ENCODE measurements around the gene TMEM123.
A peak's percentile ranks its signal among the peaks of the same experiment; 100 is the strongest.

The TMEM123 gene

GRCh38 chr11:102471474-102471873 lies 18.9 kb upstream of the TMEM123 start:
- DNase-seq: no peak

- DNase-seq: no peak
Observed at GRCh38 chr11:102470251-102470650, 17.7 kb upstream of the TMEM123 start.

GRCh38 chr11:102469196-102469821 lies 16.7 kb upstream of the TMEM123 start:
- peak; percentile 45 for DNase-seq

- DNase-seq: no peak
Observed at GRCh38 chr11:102468616-102469195, 16.1 kb upstream of the TMEM123 start.

DNA sequence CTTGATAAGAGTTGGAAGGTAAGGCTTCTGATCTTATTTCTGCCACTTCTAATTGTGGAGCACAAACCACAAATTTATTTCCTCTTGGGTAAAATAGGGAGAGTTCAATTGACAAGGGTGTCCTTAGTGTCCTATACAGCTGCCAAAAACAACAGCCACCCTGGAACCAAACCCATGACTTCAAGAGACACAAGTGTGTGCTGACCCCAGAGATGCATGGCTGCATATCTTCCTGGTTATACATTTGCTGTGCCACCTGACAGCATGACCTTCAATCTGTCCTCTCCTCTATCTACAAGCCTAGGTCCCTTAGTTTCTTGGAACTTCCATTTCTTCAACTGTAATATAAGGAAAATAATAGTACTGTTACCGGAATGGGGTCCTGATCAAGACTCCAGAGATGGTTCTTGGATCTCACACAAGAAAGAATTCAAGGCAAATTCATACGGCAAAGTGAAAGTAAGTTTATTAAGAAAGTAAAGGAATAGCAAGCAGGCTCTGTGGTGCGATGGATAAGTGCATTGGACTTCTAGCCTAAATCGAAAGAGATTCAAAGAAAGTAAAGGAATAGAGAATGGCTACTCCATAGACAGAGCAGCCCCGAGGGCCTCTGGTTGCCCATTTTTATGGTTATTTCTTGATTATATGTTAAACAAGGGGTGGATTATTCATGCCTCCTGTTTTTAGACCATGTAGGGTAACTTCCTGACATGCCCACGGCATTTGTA lies 15.5 kb upstream of the TMEM123 start:
- no peak for DNase-seq

GRCh38 chr11:102467080-102467708 lies 14.6 kb upstream of the TMEM123 start:
- DNase-seq: no peak

DNA sequence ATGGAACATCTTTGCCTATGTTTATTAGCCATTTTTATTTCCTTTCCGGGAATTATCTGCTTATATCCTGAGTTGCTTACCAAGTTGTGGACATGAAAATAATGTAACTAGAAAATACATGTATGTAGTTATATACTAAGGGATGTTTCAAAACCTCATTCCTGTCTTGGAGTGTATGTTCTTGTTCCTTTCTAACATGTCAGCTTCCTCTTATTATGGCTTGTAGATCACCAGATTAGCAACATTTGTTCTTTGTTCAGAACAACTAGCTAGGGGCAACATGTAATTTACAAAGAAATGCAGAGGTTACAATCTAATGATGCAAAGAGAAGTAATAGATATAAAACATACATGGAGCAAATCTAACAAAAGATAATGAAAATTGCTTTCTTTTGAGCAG lies 13.1 kb upstream of the TMEM123 start:
- DNase-seq: no peak

DNA sequence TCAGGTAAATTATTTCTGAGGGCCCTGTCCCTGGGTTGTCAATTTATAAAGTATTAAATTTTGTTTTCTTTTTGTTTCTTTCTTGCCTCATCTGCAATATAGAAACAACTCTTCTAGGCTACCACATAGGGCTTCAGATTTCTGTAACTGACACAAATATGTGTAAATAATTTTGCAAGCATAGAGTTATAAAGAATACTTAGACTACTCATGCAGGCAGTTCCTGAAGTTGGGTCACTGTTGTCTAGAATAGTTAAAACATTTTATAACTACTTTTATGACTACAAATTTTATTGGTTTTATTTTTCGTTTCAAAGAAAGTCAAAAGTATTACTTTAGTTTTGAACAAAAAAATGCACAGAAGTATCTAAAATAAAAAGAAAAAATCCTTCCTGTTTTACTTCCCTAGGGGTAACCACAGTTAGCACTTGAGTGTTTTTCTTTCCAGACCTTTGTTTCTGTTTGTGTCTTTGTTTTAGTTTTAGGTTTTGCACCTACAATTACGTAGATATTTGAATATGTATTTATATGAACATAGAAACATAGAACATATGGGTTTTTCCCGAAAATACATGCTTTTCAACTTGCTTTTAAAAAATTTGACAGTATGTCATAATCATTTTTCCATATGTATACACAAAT lies 12.4 kb upstream of the TMEM123 start:
- no peak for DNase-seq

- no peak for DNase-seq
Observed at GRCh38 chr11:102464037-102464436, 11.5 kb upstream of the TMEM123 start.

DNA sequence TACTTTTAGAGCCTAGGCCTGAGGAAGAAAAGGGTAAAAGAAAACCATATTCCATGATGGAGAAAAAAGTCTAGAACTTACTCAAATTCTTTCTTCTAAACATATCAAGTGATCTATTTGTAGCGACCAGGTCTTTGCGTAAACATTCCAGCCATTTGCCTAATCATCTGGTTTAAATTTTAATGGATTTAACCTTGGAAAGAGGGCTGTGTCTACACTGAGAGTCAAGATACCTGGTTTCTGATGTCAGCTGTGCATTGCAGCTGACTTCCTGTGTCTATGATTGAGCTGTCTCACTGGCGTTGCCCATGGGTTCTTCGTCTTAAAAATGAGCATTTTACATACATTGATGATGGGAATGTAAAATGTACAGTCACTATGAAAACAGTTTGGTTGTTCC lies 10.0 kb upstream of the TMEM123 start:
- DNase-seq: no peak

DNA sequence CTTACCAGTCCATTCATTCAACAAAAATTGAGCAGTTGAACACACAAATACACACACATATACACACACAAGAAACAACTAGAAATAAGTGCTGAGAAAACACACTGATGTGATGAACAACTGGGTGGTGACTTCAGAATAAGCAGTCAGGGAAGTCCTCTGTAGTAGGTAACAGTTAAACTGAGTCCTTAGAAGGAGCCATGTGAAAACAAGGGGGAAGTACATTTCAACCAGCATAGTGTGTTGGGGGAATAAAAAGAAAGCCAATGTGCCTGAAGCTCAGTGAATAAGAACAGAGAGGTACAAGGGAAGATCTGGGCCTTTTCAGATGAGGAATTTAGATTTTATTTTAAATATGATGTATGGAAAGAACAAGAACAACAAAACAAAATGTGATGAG lies 6.8 kb upstream of the TMEM123 start:
- no peak for DNase-seq

DNA sequence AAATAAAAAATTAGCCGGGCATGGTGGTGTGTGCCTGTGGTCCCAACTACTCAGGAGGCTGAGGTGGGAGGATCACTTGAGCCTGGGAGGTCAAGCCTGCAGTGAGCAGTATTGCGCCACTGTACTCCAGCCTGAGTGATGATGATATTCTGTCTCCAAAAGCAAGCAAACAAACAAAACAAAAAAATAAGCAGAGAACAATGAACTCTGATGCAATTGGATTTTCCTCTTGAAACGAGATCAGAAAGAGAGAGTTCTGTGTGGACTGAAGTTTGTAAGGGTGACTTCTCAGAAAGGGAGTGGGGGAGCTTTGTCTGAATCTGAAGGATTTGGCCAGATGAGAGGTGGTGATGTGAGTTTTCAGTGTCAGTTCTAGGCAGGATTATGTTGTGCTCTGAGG lies 6.0 kb upstream of the TMEM123 start:
- DNase-seq: no peak

DNA sequence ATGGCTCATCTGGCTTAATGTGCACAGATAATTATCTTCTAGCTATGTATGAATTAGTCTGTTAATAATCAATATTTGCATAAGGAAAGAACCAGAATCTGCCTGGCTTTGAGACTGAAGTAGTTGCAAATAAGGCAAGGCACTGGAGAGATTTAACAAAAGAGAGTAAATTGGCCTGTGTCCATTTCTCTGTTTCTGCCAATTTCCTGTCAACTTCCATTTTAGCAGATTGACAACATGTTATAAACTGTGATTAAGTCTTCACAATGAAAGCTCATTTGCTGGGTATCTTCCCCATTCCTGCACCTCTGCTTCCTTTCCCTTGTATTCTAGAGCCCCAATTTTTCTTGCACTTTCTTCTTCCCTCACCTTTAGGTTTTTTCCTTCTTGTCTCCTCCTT lies 5.3 kb upstream of the TMEM123 start:
- no peak for DNase-seq

DNA sequence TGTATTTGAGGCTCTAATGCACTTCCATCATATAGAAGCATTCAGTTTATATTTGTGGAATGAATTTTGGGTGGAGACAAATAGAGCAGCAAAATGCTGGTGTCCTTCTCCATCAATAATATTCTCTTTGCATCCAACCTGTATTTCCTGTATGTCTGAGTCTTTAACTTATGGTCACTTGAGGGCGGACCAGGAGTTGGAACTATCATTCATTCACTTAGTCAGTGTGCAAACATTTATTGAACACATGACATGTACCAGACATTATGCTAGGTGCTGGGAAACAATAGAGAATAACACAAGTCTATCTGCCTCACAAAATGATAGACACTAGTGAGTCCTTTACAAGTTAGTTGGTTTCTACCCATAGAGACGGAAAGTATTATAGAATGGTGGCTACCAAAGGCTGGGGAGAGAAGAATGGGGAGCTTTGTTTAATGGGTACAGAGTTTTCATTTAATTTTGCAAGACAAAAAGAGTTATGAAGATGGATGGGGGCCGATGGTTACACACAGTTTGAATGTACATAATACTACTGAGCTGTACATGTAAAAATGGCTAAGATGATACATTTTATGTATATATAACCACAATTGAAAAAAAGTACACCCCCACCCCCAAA lies 4.6 kb upstream of the TMEM123 start:
- DNase-seq: no peak

- no peak for DNase-seq
Observed at GRCh38 chr11:102456381-102456780, 3.8 kb upstream of the TMEM123 start.

DNA sequence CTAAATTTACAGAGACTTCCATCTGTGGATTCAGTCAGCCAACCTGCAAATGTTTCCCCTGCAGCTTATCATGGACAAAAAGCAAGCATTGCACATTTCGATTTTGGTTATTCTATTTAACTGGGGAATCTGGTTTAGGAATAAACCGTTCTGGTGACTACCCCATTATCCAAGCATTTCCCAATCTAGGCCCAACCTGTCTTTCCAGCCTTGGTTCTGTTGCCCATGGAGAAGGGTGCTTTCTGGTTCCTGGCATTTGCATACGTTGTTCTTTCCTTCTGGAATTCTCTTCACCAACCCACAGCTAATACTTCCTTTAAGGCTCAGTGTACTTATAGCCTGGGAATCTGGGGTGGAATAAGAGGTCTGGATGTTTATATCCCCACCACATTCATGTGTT lies 1.4 kb upstream of the TMEM123 start:
- no peak for DNase-seq

- peak; percentile 76 for DNase-seq
Observed at GRCh38 chr11:102453302-102453695, 734 bp upstream of the TMEM123 start.

- DNase-seq: peak; percentile 53
Observed at GRCh38 chr11:102451681-102452460, 694 bp downstream of the TMEM123 start.

GRCh38 chr11:102451041-102451680 lies 1.4 kb downstream of the TMEM123 start:
- peak; percentile 58 for DNase-seq

DNA sequence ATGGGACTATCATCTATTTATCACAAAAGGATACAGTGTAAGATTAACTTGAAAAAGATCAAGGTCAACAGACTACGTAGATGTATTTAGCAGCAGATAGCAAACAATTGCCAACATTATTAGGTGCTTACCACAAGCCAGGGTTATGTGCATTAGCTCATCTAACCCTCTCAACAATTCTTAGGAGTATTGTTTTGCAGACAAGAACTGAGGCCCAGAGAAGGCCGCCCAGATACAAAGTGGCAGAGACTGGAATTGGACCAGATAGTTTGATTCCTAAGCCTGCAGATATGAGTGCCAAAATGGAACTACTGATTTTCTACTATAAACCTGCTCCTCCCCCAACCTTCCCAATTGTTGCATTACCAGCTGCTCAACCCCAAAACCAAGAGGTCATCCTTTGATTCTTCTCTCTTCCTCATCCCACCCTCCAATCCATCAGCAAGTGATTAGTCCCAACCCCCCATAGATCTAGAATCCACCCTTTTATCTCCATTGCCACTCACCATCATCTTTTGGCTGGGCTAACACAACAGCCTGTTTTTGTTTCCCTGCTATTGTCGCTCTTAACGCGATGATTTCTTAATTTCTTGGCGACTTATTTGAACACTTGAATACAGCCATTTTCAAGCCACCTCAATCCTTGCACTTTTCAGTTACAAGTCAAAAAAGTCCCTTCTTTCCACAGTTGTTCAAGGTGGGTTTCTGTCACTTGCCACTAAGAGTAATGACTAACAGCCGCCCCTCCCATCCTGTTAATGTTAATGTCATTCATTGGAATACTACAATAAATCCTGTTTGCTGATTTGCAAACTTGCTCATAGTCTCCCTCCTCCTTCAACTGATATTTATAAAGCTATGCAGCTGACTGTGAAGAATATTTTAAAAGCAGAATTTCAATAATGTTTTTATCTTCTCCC lies 2.7 kb downstream of the TMEM123 start:
- no peak for DNase-seq

- DNase-seq: no peak
Observed at GRCh38 chr11:102448869-102449224, 3.7 kb downstream of the TMEM123 start.

Data from kidney glomerular epithelial cell (primary cell).